ENCODE results near the gene MMP17.

GRCh38 chr12:131785763-131786330 is 42.3 kb upstream of the MMP17 start:
- TF ChIP-seq, protein P1, sequence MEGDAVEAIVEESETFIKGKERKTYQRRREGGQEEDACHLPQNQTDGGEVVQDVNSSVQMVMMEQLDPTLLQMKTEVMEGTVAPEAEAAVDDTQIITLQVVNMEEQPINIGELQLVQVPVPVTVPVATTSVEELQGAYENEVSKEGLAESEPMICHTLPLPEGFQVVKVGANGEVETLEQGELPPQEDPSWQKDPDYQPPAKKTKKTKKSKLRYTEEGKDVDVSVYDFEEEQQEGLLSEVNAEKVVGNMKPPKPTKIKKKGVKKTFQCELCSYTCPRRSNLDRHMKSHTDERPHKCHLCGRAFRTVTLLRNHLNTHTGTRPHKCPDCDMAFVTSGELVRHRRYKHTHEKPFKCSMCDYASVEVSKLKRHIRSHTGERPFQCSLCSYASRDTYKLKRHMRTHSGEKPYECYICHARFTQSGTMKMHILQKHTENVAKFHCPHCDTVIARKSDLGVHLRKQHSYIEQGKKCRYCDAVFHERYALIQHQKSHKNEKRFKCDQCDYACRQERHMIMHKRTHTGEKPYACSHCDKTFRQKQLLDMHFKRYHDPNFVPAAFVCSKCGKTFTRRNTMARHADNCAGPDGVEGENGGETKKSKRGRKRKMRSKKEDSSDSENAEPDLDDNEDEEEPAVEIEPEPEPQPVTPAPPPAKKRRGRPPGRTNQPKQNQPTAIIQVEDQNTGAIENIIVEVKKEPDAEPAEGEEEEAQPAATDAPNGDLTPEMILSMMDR (optimal IDR thresholded peaks at IDR 0.05 in 1 of 3, IDR thresholded peaks at IDR 0.05 in 1 of 3, conservative IDR thresholded peaks at IDR 0.05 in 1 of 3; ENCODE audit: extremely low read depth in 1 of 3, insufficient read depth in 2 of 3, low read length in 3 of 3) = no peak
- no peak for TF ChIP-seq EZH2 (IDR thresholded peaks at IDR 0.05; ENCODE audit: low read length)
